GM11168 (cell line): ENCODE data around the gene ST3GAL2.
"Not testable (repeated sequence)": the region's sequence is repeated elsewhere in the genome, so short reads cannot be mapped to it uniquely, and the experiment has no call there.

Experiments
- in situ Hi-C: fragments of 300-500 bp; cut with MboI; formaldehyde crosslinking; loops from one replicate; pipeline ENCODE4 v1.12.0; 2022; ENCODE audit warnings: low sequenced_read_pairs; ENCODE audit not compliant: unreplicated experiment

Gene ST3GAL2

GRCh38 chr16:70468776-70469525 is 30.1 kb upstream of the ST3GAL2 start:
- in situ Hi-C loops = no loop called here

- in situ Hi-C loops = no loop called here
These were observed 28.7 kb upstream of the ST3GAL2 start for GRCh38 chr16:70467608-70468007.

DNA sequence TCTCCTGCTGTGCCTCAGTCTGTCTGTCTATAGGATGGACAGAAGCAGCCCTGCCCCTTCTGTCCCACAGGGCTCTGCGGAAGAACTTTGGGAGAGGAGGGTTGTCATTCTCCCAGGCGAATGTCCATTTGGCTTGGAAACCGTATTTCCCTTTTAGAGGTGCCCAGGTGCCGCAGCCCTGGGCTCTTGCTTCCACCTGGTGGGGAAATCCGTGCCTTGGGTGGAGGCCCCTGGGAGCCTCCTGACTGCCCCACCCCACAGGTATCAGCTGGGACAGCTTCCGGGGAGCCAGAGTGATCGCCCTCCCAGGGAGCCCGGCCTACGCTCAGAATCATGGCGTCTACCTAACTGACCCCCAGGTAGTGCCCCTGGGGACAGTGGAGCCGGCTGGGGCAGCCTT is 28.2 kb upstream of the ST3GAL2 start:
- in situ Hi-C loops = no loop called here

GRCh38 chr16:70466805-70467076 is 27.8 kb upstream of the ST3GAL2 start:
- in situ Hi-C loops = no loop called here

DNA sequence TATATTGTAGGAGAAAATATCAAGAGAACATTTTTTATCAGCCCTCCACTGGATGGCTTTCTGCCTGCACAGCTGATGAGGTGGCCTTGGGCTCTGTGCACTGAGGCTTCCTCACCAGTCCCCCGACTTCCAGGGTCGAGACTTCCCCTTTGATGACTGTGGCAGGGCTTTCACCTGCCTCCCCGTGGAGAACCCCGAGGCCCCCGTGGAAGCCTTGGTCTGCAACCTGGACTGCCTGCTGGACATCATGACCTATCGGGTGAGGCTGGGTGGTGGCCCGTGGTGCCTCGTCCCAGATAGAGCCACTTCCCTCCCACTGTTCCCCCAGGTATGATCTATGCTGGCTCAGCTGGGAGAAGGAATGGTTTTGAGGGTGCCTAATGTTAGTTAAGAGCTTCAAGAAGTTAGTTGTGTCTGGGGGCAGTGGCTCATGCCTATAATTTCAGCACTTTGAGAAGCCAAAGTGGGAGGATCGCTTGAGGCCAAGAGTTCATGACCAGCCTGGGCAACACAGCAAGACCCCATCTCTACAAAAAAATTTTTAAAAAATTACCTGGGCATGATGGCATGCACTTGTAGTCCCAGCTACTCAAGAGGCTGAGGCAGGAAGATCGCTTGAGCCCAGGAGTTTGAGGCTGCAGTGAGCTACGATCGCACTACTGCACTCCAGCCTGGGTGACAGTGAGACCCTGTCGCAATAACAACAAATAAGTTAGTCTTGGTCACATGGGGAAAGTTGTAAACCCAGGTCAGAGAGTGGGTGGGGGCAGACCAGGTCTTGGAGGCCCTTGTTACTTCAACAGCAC is 27.3 kb upstream of the ST3GAL2 start:
- in situ Hi-C loops = no loop called here

DNA sequence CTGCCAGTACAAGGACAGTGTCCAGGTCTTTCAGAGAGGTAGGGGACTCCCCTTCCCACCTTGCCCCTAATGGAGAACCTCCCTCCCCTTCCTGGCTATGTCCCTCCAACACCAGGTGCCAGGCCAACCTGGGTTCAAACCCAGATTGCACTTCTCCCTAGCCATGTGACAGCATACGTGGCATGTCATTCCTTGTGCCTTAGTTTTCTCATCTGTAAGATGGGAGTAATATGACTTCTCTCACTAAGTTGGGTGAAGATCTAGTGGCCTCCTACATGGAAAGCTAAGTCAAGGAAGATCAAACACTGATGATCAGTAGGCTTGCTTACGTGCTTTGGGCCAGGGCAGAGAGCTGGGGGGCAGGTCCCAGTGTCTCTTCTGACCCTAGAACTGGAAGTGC is 24.3 kb upstream of the ST3GAL2 start:
- in situ Hi-C loops = no loop called here

- in situ Hi-C loops = no loop called here
These were observed 21.9 kb upstream of the ST3GAL2 start for GRCh38 chr16:70460737-70461261.

GRCh38 chr16:70457446-70458166 is 18.7 kb upstream of the ST3GAL2 start:
- in situ Hi-C loops = no loop called here

DNA sequence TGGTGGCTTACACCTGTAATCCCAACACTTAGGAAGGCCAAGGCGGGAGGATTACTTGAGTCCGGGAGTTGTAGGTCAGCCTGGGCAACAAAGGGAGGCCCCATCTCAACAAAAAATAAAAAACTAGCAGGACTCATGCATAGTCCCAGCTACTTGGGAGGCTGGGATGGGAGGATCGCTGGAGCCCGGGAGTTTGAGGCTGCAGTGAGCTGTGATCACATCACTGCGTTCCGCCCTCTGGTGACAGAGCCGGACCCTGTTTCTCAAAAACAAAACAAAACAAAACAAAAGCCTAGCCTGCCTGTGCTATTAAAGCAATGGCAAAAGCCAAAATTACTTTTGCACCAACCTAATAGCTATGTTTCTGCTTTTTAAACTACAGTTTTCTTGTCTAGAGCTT is 17.0 kb upstream of the ST3GAL2 start:
- in situ Hi-C loops = no loop called here

DNA sequence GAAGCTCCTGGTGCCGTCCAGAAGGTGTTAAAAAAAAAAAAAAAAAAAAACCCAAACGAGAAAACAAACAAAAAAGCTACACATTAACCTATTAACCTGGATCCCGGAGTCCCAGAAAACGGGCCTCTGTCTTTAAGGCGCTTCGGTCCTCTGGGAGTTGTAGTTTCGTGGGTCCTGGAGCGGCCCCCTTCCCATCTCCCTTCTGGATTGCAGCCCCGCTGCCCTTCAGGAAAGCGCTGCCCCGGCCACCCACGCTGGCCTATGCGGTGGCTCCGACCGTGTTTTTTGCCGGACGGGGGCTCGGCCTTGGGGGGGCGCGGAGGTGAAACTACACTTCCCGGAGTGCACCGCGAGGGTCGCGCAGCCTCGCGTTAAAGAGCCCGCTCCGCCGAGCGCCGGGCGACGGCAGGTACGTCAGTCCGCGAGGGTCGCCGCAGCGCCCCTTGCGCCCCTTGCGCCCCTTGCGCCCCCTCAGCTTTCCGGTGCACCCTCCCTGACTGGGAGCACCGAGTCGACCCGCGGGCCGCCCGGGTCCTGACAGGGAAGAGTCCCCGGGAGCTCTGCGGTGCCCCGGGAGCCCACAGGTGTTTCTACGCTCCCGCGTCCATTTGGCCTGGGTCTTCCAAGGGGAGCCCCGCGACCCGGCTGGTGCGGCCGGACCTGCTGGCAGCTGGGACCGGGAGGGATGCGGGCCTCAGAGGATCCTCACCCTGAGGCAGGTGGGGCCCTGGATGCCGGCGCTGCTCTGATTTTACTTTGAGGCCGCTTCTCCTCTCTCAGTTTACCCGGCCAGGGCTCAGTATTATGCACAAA is 15.5 kb upstream of the ST3GAL2 start, which contains the start of gene FCSK:
TSS of gene FCSK (plus strand) at position 374 of the 813 bp plus-strand sequence. CDS start 8,596 bp downstream, outside the sequence.
- in situ Hi-C loops = no loop called here

GRCh38 chr16:70453892-70454221 is 15.0 kb upstream of the ST3GAL2 start:
- in situ Hi-C loops = no loop called here

GRCh38 chr16:70453117-70453891 is 14.4 kb upstream of the ST3GAL2 start:
- in situ Hi-C loops = no loop called here

- in situ Hi-C loops = not testable (repeated sequence)
These were observed 12.1 kb upstream of the ST3GAL2 start for GRCh38 chr16:70451004-70451340.

- in situ Hi-C loops = not testable (repeated sequence)
These were observed 11.5 kb upstream of the ST3GAL2 start for GRCh38 chr16:70450142-70451003.

- in situ Hi-C loops = no loop called here
These were observed 9.2 kb upstream of the ST3GAL2 start for GRCh38 chr16:70448075-70448474.

GRCh38 chr16:70444249-70445063 is 5.6 kb upstream of the ST3GAL2 start:
- in situ Hi-C loops = no loop called here

DNA sequence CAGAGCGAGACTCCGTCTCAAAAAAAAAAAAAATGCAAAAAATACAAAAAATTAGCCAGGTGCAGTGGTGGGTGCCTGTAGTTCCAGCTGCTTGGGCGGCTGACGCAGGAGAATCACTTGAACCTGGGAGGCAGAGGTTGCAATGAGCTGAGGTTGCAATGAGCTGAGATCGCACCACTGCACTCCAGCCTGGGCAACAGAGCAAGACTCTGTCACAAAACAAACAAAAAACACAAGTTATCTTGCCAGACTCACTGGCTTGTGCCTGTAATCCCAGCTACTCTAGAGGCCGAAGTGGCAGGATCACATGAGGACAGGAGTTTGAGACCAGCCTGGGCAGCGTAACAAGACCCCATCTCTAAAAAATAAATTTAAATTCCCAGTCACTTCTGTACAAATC is 3.4 kb upstream of the ST3GAL2 start:
- in situ Hi-C loops = no loop called here
